ENCODE data around the gene DIRAS1. TPM values are rescaled to one million over a fixed set of nuclear protein-coding genes. Genes with fewer than 3 reads are reported as not detected.

DIRAS1 gene, protein sequence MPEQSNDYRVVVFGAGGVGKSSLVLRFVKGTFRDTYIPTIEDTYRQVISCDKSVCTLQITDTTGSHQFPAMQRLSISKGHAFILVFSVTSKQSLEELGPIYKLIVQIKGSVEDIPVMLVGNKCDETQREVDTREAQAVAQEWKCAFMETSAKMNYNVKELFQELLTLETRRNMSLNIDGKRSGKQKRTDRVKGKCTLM
- total RNA-seq = 1 to 10 TPM; 1.7 to 3.5 TPM
- polyA plus RNA-seq = under 1 TPM in 1 of 2 donors, not detected in 1; 0.13 TPM
- long read RNA-seq, donor 1 = 0 reads
- long read RNA-seq, donor 2, partial matches to known transcripts = 0 of 2 reads
- long read RNA-seq, donor 2, other reads (novel, unspliced or antisense) = 1 of 2 reads

GRCh38 chr19:2720777-2721569 lies at the start of gene DIRAS1:
Gene DIRAS1, minus strand, starts transcription at chr19:2721372. Its CDS starts 3,566 bp downstream, at chr19:2717806.
- DNase-seq (no peak), ATAC-seq (ENCODE audit: low FRiP score) (no peak)
- Histone ChIP-seq H3K4me1 (ENCODE audit: control insufficient read depth in 1 of 2, insufficient read depth in 2 of 2, low read length in 2 of 2) (no peaks in the 10 kb centered on the region), H3K27ac (ENCODE audit: low read depth in 1 of 2, low read length in 2 of 2) (no peak within 1 kb of the TSS), H3K4me3 (ENCODE audit: low read length in 2 of 2) (no peak within 1 kb of the TSS), H3K36me3 (ENCODE audit: control insufficient read depth in 1 of 2, insufficient read depth in 2 of 2, low read length in 1 of 2) (no peaks in the 10 kb centered on the region), H3K27me3 (ENCODE audit: control insufficient read depth in 1 of 2, insufficient read depth in 2 of 2, low read length in 1 of 2) (no peaks in the 10 kb centered on the region), H3K9me3 (ENCODE audit: control insufficient read depth, low read length) (no peaks in the 10 kb centered on the region)
- 1% methylated on average over 41 to 100 of the region's 100 CpGs for WGBS, 2 donors
- intact Hi-C loops (cut with DNase I) = no loop called here

DNA sequence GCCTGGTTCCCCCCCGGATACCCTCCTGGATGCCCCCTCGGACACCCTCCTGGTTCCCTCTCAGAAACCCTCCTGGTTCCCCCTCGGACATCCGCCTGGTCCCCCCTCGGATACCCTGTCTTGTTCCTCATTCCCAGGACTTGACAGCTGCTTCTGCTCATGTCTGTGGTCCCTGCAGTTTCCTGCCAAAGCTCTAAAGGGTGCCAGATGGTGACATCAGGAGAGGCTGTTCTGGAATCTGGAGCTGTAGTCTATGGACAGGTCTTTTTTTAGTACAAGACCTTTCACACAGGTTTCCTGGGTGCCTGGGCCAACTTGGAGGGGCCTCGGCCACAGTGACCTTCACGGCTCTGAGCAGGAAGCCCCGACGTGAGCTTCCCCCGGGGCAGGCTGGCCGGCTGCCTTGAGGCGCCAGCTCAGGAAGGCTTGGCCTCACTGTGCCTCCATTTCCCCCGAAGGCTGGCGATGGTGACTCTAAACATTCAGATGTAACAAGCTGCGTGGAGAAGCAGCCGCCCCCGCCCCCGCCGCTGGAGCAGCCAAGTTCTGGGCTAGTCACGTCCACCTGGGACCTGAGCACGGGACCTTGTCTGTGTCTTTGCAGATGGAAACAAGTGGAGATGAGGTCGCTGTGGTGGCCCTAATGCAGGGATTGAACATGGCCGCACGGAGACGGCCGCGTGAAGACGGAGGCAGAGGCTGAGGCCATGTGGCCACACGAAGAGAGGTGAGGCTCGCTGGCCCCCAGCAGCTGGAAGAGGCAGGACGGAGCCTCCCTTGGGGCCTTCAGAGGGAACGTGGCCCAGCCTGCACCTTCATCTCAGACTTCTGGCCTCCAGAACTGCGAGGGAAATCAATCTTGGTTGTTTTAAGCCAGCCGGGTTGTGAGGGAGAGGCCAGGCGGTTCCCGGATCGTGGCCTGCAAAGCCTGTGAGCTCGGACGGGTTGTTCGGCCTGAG lies 49.2 kb upstream of the DIRAS1 start:
- Histone ChIP-seq H3K36me3 (ENCODE audit: control insufficient read depth in 1 of 2, insufficient read depth in 2 of 2, low read length in 1 of 2) (no peaks in the 10 kb centered on the region), H3K4me3 (ENCODE audit: low read length in 2 of 2) (no peak overlapping the region), H3K9me3 (ENCODE audit: control insufficient read depth, low read length) (no peaks in the 10 kb centered on the region), H3K4me1 (ENCODE audit: control insufficient read depth in 1 of 2, insufficient read depth in 2 of 2, low read length in 2 of 2) (no peaks in the 10 kb centered on the region), H3K27me3 (ENCODE audit: control insufficient read depth in 1 of 2, insufficient read depth in 2 of 2, low read length in 1 of 2) (no peaks in the 10 kb centered on the region), H3K27ac (ENCODE audit: low read depth in 1 of 2, low read length in 2 of 2) (no peak overlapping the region)
- no peak for ATAC-seq (ENCODE audit: low FRiP score)
- intact Hi-C loops (cut with DNase I) = no loop called here
- 70 to 72% methylated on average over 38 to 40 of the region's 40 CpGs for WGBS, 2 donors
- DNase-seq = peak in 1 of 2 donors; percentile 70

DNA sequence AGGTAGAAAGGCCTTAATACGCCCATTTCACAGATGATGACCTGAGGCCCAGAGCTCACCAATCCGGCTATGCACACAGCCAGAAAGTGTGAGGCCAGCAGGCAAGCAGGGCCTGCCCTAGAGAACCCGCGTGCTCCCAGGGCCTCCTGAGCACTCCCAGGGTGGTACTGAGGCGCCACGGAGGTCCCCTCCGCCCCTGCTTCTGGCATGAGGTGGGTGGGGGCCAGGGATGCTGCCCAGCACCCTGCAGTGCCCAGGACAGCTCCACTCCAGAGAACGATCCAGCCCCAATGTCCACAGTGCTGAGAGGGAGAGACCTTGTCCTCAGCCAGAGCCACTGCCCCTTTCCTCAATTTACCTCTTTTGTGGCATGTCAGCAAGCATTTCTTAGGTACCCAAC lies 48.0 kb upstream of the DIRAS1 start:
- Histone ChIP-seq H3K4me1 (ENCODE audit: control insufficient read depth in 1 of 2, insufficient read depth in 2 of 2, low read length in 2 of 2) (no peaks in the 10 kb centered on the region), H3K27me3 (ENCODE audit: control insufficient read depth in 1 of 2, insufficient read depth in 2 of 2, low read length in 1 of 2) (no peaks in the 10 kb centered on the region), H3K9me3 (ENCODE audit: control insufficient read depth, low read length) (no peaks in the 10 kb centered on the region), H3K4me3 (ENCODE audit: low read length in 2 of 2) (no peak overlapping the region), H3K36me3 (ENCODE audit: control insufficient read depth in 1 of 2, insufficient read depth in 2 of 2, low read length in 1 of 2) (no peaks in the 10 kb centered on the region), H3K27ac (ENCODE audit: low read depth in 1 of 2, low read length in 2 of 2) (no peak overlapping the region)
- ATAC-seq (ENCODE audit: low FRiP score) (no peak), DNase-seq (no peak)
- intact Hi-C loops (cut with DNase I) = no loop called here
- 95 to 97% methylated on average over 8 of the region's 8 CpGs for WGBS, 2 donors

DNA sequence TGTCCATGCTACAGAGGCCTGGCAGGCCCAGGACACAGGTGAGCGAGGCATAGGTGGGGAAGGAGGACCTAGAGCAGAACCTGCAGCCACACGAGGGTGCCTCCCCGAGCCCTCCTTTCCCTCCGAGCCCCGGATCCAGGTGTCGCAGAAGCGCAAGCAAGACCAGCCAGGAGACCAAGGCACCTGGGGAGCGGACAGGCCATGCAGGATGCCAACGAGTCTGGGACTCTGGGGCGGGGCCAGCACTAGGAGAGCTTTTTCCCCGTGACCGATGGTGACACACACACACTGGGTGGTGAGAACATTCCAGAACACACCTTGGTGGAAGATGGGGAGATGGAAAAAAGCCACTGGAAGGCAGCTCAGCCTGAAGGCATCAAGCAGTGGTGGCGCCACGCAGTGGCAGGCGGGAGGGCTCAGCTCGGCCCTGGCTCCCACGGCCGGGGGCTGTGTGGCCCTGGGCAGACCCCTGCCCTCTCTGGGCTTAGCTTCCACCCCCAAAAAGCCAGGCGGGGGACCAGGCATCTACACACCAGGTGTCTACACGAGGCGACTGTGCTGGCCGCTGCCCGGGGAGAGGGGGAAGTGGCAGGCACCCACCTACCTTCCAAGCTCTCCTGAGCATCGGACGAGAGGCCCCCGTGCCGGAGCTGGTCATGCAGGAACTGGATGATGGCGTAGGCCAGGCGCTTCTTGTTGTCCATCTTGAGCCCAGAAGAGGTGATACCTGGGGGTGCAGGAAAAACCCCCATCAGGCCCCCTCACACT lies 47.4 kb upstream of the DIRAS1 start:
- ATAC-seq (ENCODE audit: low FRiP score) = no peak
- no peak overlapping the region for H3K4me3 ChIP-seq (ENCODE audit: low read length in 2 of 2)
- DNase-seq = no peak
- no peaks in the 10 kb centered on the region for H3K4me1 ChIP-seq (ENCODE audit: control insufficient read depth in 1 of 2, insufficient read depth in 2 of 2, low read length in 2 of 2)
- H3K27me3 ChIP-seq (ENCODE audit: control insufficient read depth in 1 of 2, insufficient read depth in 2 of 2, low read length in 1 of 2) = no peaks in the 10 kb centered on the region
- 91 to 95% methylated on average over 26 to 29 of the region's 29 CpGs for WGBS, 2 donors
- H3K9me3 ChIP-seq (ENCODE audit: control insufficient read depth, low read length) = no peaks in the 10 kb centered on the region
- H3K27ac ChIP-seq (ENCODE audit: low read depth in 1 of 2, low read length in 2 of 2) = no peak overlapping the region
- intact Hi-C loops (cut with DNase I) = no loop called here
- peaks cover 0 to under 1% of the 10 kb centered on the region in 2 donors for H3K36me3 ChIP-seq (ENCODE audit: control insufficient read depth in 1 of 2, insufficient read depth in 2 of 2, low read length in 1 of 2)

- Histone ChIP-seq H3K4me3 (ENCODE audit: low read length in 2 of 2) (no peak overlapping the region), H3K27me3 (ENCODE audit: control insufficient read depth in 1 of 2, insufficient read depth in 2 of 2, low read length in 1 of 2) (no peaks in the 10 kb centered on the region), H3K4me1 (ENCODE audit: control insufficient read depth in 1 of 2, insufficient read depth in 2 of 2, low read length in 2 of 2) (no peaks in the 10 kb centered on the region), H3K36me3 (ENCODE audit: control insufficient read depth in 1 of 2, insufficient read depth in 2 of 2, low read length in 1 of 2) (peaks cover 0 to 2% of the 10 kb centered on the region in 2 donors), H3K27ac (ENCODE audit: low read depth in 1 of 2, low read length in 2 of 2) (no peak overlapping the region), H3K9me3 (ENCODE audit: control insufficient read depth, low read length) (no peaks in the 10 kb centered on the region)
- ATAC-seq (ENCODE audit: low FRiP score) (no peak), DNase-seq (no peak)
- WGBS, 2 donors = 90 to 94% methylated on average over 19 of the region's 19 CpGs
- intact Hi-C loops (cut with DNase I) = no loop called here
Measured at GRCh38 chr19:2767688-2768087, 46.5 kb upstream of the DIRAS1 start.

- no peak overlapping the region for H3K4me3 ChIP-seq (ENCODE audit: low read length in 2 of 2)
Measured at GRCh38 chr19:2766594-2767372, 45.6 kb upstream of the DIRAS1 start.

GRCh38 chr19:2765376-2765775 lies 44.2 kb upstream of the DIRAS1 start:
- ATAC-seq (ENCODE audit: low FRiP score) (no peak), DNase-seq (no peak)
- Histone ChIP-seq H3K36me3 (ENCODE audit: control insufficient read depth in 1 of 2, insufficient read depth in 2 of 2, low read length in 1 of 2) (peaks cover 0 to 2% of the 10 kb centered on the region in 2 donors), H3K9me3 (ENCODE audit: control insufficient read depth, low read length) (no peaks in the 10 kb centered on the region), H3K4me1 (ENCODE audit: control insufficient read depth in 1 of 2, insufficient read depth in 2 of 2, low read length in 2 of 2) (no peaks in the 10 kb centered on the region), H3K4me3 (ENCODE audit: low read length in 2 of 2) (no peak overlapping the region), H3K27ac (ENCODE audit: low read depth in 1 of 2, low read length in 2 of 2) (no peak overlapping the region), H3K27me3 (ENCODE audit: control insufficient read depth in 1 of 2, insufficient read depth in 2 of 2, low read length in 1 of 2) (no peaks in the 10 kb centered on the region)
- intact Hi-C loops (cut with DNase I) = no loop called here
- 71 to 78% methylated on average over 15 of the region's 15 CpGs for WGBS, 2 donors

More at GRCh38 chr19:2766594-2767372, 45.6 kb upstream of the DIRAS1 start:
- H3K27ac ChIP-seq (ENCODE audit: low read depth in 1 of 2, low read length in 2 of 2) = no peak overlapping the region
- WGBS, 2 donors = 95% methylated on average over 33 to 35 of the region's 35 CpGs
- ATAC-seq (ENCODE audit: low FRiP score) (no peak), DNase-seq (no peak)
- intact Hi-C loops (cut with DNase I) = no loop called here
- H3K27me3 ChIP-seq (ENCODE audit: control insufficient read depth in 1 of 2, insufficient read depth in 2 of 2, low read length in 1 of 2) = no peaks in the 10 kb centered on the region
- H3K36me3 ChIP-seq (ENCODE audit: control insufficient read depth in 1 of 2, insufficient read depth in 2 of 2, low read length in 1 of 2) = peaks cover 0 to 2% of the 10 kb centered on the region in 2 donors
- H3K9me3 ChIP-seq (ENCODE audit: control insufficient read depth, low read length) = no peaks in the 10 kb centered on the region
- H3K4me1 ChIP-seq (ENCODE audit: control insufficient read depth in 1 of 2, insufficient read depth in 2 of 2, low read length in 2 of 2) = no peaks in the 10 kb centered on the region
